Measurements from ENCODE around the gene TLCD1.

TLCD1 gene

GRCh38 chr17:28704219-28704858 lies 21.7 kb downstream of the TLCD1 start:
- Histone ChIP-seq H2AFZ (ENCODE audit: low read depth, low read length) (no peak overlapping the region), H4K20me1 (ENCODE audit: insufficient read depth, low read length) (0 out of 2 replicates have a peak, but pooled peaks cover 4% of the 10 kb centered on the region), H3K4me1 (ENCODE audit: insufficient read depth, low read length) (no peaks in the 10 kb centered on the region), H3K9me3 (ENCODE audit: insufficient read depth, low read length, severe bottlenecking) (no peaks in the 10 kb centered on the region), H3K27ac (ENCODE audit: low read length) (no peak overlapping the region), H3K9ac (ENCODE audit: low read depth, low read length) (no peak overlapping the region), H3K36me3 (ENCODE audit: insufficient read depth, low read length) (peaks cover 53% of the 10 kb centered on the region), H3K4me2 (ENCODE audit: insufficient read depth, low read length) (no peak overlapping the region), H3K27me3 (ENCODE audit: insufficient read depth, low read length, poor library complexity) (no peaks in the 10 kb centered on the region), H3K4me3 (ENCODE audit: low read depth in 1 of 2, low read length in 2 of 2) (no peak overlapping the region), H3K79me2 (ENCODE audit: insufficient read depth, low read length) (no peaks in the 10 kb centered on the region)
- ATAC-seq (ENCODE audit: insufficient read depth, low read depth) (no peak), DNase-seq (no peak)
- TF ChIP-seq CTCF (IDR thresholded peaks at IDR 0.05; ENCODE audit: borderline replicate concordance, extremely low read depth, low read length, poor library complexity, severe bottlenecking) (no peak), EZH2 (IDR thresholded peaks at IDR 0.05; ENCODE audit: borderline replicate concordance, low read depth, low read length, severe bottlenecking) (no peak)

GRCh38 chr17:28703552-28704218 lies 22.3 kb downstream of the TLCD1 start:
- DNase-seq (no peak), ATAC-seq (ENCODE audit: insufficient read depth, low read depth) (no peak)
- H3K4me1 ChIP-seq (ENCODE audit: insufficient read depth, low read length): no peaks in the 10 kb centered on the region
- no peak overlapping the region for H2AFZ ChIP-seq (ENCODE audit: low read depth, low read length)
- no peaks in the 10 kb centered on the region for H3K27me3 ChIP-seq (ENCODE audit: insufficient read depth, low read length, poor library complexity)
- H3K36me3 ChIP-seq (ENCODE audit: insufficient read depth, low read length): peaks cover 60% of the 10 kb centered on the region
- H3K9me3 ChIP-seq (ENCODE audit: insufficient read depth, low read length, severe bottlenecking): no peaks in the 10 kb centered on the region
- H3K27ac ChIP-seq (ENCODE audit: low read length): no peak overlapping the region
- H3K4me2 ChIP-seq (ENCODE audit: insufficient read depth, low read length): no peak overlapping the region
- 0 out of 2 replicates have a peak, but pooled peaks cover 4% of the 10 kb centered on the region for H4K20me1 ChIP-seq (ENCODE audit: insufficient read depth, low read length)
- no peaks in the 10 kb centered on the region for H3K79me2 ChIP-seq (ENCODE audit: insufficient read depth, low read length)
- H3K9ac ChIP-seq (ENCODE audit: low read depth, low read length): no peak overlapping the region
- TF ChIP-seq EZH2 (IDR thresholded peaks at IDR 0.05; ENCODE audit: borderline replicate concordance, low read depth, low read length, severe bottlenecking) (no peak), CTCF (IDR thresholded peaks at IDR 0.05; ENCODE audit: borderline replicate concordance, extremely low read depth, low read length, poor library complexity, severe bottlenecking) (no peak)
- H3K4me3 ChIP-seq (ENCODE audit: low read depth in 1 of 2, low read length in 2 of 2): no peak overlapping the region

GRCh38 chr17:28702752-28703150 lies 23.3 kb downstream of the TLCD1 start:
- H3K4me1 ChIP-seq (ENCODE audit: insufficient read depth, low read length): no peaks in the 10 kb centered on the region
- no peak for TF ChIP-seq CTCF (IDR thresholded peaks at IDR 0.05; ENCODE audit: borderline replicate concordance, extremely low read depth, low read length, poor library complexity, severe bottlenecking)
- TF ChIP-seq EZH2 (IDR thresholded peaks at IDR 0.05; ENCODE audit: borderline replicate concordance, low read depth, low read length, severe bottlenecking): no peak
- ATAC-seq (ENCODE audit: insufficient read depth, low read depth) (no peak), DNase-seq (no peak)
- H3K4me2 ChIP-seq (ENCODE audit: insufficient read depth, low read length): no peak overlapping the region
- H4K20me1 ChIP-seq (ENCODE audit: insufficient read depth, low read length): 0 out of 2 replicates have a peak, but pooled peaks cover 4% of the 10 kb centered on the region
- no peak overlapping the region for H3K27ac ChIP-seq (ENCODE audit: low read length)
- H2AFZ ChIP-seq (ENCODE audit: low read depth, low read length): no peak overlapping the region
- H3K4me3 ChIP-seq (ENCODE audit: low read depth in 1 of 2, low read length in 2 of 2): no peak overlapping the region
- no peaks in the 10 kb centered on the region for H3K27me3 ChIP-seq (ENCODE audit: insufficient read depth, low read length, poor library complexity)
- no peak overlapping the region for H3K9ac ChIP-seq (ENCODE audit: low read depth, low read length)
- no peaks in the 10 kb centered on the region for H3K79me2 ChIP-seq (ENCODE audit: insufficient read depth, low read length)
- H3K9me3 ChIP-seq (ENCODE audit: insufficient read depth, low read length, severe bottlenecking): no peaks in the 10 kb centered on the region
- peaks cover 69% of the 10 kb centered on the region for H3K36me3 ChIP-seq (ENCODE audit: insufficient read depth, low read length)
